ENCODE results near the gene EPHX1. TPM values are rescaled to one million over a fixed set of nuclear protein-coding genes. Genes with fewer than 3 reads are reported as not detected.

The EPHX1 gene
- total and polyA plus RNA-seq, 4 donors = 93.8 to 1,448 (median 204) TPM

DNA sequence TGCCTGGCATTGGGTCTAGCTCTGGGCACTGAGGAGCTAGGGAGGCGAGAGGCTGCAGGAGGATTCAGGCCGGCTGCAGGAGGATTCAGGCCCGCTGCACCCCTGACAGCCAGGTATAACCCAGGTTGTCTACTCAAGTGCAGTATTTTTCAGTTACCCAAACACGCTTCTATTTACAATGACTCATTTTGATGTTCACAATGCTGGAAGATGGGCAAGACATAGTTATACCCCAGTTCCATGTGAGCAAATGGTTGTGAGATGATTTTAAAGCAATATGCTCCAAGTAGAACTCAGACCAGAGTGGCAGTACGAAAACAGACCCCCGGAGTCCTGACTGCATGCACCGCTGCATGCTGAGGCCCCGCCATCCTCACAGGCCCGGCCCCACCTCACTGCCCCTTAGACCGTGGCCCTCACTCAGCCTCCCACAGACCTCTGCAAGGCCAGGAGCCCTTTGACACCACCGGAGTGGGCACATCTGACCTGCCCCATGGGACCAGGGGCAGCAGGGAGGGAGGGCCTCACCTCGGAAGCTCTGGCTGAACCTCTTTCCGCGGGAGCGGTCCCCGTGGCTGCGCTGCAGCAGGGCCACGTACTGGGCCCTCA lies 78.5 kb downstream of the EPHX1 start (continued):
- TF ChIP-seq, protein P1, sequence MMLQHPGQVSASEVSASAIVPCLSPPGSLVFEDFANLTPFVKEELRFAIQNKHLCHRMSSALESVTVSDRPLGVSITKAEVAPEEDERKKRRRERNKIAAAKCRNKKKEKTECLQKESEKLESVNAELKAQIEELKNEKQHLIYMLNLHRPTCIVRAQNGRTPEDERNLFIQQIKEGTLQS (IDR thresholded peaks at IDR 0.05) = no peak

DNA sequence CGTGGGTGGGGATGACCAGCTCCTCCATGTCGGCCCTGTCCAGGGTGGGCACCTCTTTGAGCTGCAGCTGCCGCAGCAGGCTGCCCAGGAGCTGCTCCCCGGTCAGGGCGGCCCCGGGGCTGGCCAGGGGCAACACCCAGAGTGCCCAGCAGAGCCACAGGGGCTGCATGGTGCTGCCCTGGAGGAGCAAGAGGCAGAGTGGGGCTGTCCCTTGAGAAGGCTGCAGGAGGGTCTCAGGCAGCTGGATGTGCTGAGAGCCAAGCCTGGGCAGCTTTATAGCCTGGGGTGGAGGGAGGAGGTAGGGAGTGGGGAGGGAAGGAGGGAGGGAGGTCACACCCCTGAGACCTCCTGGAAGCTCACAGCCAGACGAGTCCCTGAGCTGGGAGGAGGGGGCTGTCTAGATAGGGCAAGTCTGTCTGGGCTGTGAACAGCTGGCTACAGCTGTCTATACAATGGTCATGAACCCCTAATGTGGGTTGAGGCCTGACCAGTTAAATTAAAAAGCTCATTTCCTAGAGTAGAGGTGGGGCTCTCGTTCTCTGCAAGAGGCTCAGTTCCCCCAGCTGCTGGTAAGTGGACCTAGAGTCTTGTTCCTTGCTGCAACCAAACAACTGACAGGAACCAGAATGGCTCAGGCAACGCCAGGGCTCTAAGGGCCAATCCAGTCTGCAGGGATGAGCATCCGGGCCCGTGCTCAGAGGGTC lies 79.1 kb downstream of the EPHX1 start, which contains the start of gene LEFTY1:
Gene LEFTY1, minus strand, starts transcription at position 249 of the 704 bp plus-strand sequence. Its CDS starts 80 bp downstream, at position 169.
- Histone ChIP-seq H3K4me3 (ENCODE audit: low read depth in 1 of 3, low read length in 3 of 3) (no peak within 1 kb of the TSS), H3K9me3 (ENCODE audit: control insufficient read depth in 4 of 4, low read length in 3 of 4) (no peaks in the 10 kb centered on the region), H3K36me3 (ENCODE audit: control insufficient read depth in 4 of 4, insufficient read depth in 3 of 4, low read depth in 1 of 4, low read length in 3 of 4) (no peaks in the 10 kb centered on the region), H3K9ac (ENCODE audit: low read depth in 1 of 2, low read length in 2 of 2) (no peak within 1 kb of the TSS), H3K4me1 (ENCODE audit: control insufficient read depth in 4 of 4, insufficient read depth in 4 of 4, low read length in 3 of 4) (peaks cover 24 to 47% (median 36%) of the 10 kb centered on the region in 4 donors), H3K27ac (ENCODE audit: low read depth in 1 of 2, low read length in 2 of 2) (peak within 1 kb of the TSS; percentile 55 to 64), H3K27me3 (ENCODE audit: control insufficient read depth in 4 of 4, insufficient read depth in 4 of 4, low read length in 3 of 4) (no peaks in the 10 kb centered on the region)
- 80% methylated on average over 11 of the region's 11 CpGs for WGBS
- TF ChIP-seq, protein P2, sequence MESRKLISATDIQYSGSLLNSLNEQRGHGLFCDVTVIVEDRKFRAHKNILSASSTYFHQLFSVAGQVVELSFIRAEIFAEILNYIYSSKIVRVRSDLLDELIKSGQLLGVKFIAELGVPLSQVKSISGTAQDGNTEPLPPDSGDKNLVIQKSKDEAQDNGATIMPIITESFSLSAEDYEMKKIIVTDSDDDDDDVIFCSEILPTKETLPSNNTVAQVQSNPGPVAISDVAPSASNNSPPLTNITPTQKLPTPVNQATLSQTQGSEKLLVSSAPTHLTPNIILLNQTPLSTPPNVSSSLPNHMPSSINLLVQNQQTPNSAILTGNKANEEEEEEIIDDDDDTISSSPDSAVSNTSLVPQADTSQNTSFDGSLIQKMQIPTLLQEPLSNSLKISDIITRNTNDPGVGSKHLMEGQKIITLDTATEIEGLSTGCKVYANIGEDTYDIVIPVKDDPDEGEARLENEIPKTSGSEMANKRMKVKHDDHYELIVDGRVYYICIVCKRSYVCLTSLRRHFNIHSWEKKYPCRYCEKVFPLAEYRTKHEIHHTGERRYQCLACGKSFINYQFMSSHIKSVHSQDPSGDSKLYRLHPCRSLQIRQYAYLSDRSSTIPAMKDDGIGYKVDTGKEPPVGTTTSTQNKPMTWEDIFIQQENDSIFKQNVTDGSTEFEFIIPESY (IDR thresholded peaks at IDR 0.05) = no peak
- no peak for DNase-seq (ENCODE audit: low spot score)

DNA sequence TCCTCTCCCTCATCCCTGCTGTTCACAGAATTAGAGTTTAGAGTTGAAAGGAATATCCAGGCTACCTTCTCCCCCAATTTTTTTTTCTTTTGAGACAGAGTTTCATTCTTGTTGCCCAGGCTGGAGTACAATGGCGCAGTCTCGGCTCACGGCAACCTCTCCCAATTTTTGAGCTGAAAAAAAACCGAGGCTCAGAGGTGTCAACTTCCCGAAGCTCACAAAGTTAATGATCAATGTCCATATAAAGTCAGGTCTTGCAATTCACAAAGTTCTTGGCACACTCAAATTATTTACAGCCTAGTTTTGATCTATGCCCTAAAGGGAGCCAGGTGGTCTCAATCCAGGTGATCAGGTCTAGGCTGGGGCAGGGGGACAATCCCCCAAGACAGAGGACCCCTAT lies 79.8 kb downstream of the EPHX1 start:
- H3K9ac ChIP-seq (ENCODE audit: low read depth in 1 of 2, low read length in 2 of 2) = no peak overlapping the region
- TF ChIP-seq RAD21 (IDR thresholded peaks at IDR 0.05) (no peak), SP1 (IDR thresholded peaks at IDR 0.05) (peak; percentile 28), JUND (IDR thresholded peaks at IDR 0.05) (peak in 1 of 2 donors; percentile 27), TAF1 (conservative IDR thresholded peaks at IDR 0.05) (no peak), HNF4G (IDR thresholded peaks at IDR 0.05) (no peak), FOXA2 (IDR thresholded peaks at IDR 0.05) (no peak), HNF4A (conservative IDR thresholded peaks at IDR 0.05) (peak in 1 of 2 donors; percentile 58), YY1 (IDR thresholded peaks at IDR 0.05) (peak; percentile 60), RXRA (IDR thresholded peaks at IDR 0.05) (peak in 1 of 2 donors; percentile 45), NR2F2 (IDR thresholded peaks at IDR 0.05) (no peak)
- TF ChIP-seq, protein P2 (IDR thresholded peaks at IDR 0.05) = no peak
- TF ChIP-seq, protein P3, sequence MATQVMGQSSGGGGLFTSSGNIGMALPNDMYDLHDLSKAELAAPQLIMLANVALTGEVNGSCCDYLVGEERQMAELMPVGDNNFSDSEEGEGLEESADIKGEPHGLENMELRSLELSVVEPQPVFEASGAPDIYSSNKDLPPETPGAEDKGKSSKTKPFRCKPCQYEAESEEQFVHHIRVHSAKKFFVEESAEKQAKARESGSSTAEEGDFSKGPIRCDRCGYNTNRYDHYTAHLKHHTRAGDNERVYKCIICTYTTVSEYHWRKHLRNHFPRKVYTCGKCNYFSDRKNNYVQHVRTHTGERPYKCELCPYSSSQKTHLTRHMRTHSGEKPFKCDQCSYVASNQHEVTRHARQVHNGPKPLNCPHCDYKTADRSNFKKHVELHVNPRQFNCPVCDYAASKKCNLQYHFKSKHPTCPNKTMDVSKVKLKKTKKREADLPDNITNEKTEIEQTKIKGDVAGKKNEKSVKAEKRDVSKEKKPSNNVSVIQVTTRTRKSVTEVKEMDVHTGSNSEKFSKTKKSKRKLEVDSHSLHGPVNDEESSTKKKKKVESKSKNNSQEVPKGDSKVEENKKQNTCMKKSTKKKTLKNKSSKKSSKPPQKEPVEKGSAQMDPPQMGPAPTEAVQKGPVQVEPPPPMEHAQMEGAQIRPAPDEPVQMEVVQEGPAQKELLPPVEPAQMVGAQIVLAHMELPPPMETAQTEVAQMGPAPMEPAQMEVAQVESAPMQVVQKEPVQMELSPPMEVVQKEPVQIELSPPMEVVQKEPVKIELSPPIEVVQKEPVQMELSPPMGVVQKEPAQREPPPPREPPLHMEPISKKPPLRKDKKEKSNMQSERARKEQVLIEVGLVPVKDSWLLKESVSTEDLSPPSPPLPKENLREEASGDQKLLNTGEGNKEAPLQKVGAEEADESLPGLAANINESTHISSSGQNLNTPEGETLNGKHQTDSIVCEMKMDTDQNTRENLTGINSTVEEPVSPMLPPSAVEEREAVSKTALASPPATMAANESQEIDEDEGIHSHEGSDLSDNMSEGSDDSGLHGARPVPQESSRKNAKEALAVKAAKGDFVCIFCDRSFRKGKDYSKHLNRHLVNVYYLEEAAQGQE (IDR thresholded peaks at IDR 0.05) = peak; percentile 62
- TF ChIP-seq, protein P4, sequence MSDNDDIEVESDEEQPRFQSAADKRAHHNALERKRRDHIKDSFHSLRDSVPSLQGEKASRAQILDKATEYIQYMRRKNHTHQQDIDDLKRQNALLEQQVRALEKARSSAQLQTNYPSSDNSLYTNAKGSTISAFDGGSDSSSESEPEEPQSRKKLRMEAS (IDR thresholded peaks at IDR 0.05) = peak; percentile 18

More for the DNA sequence above, 79.8 kb downstream of the EPHX1 start:
- H3K9me3 ChIP-seq (ENCODE audit: control insufficient read depth in 4 of 4, low read length in 3 of 4) = no peaks in the 10 kb centered on the region
- DNase-seq (ENCODE audit: low spot score) = no peak
- 35% methylated on average over 5 of the region's 5 CpGs for WGBS
- peaks cover 24 to 47% (median 36%) of the 10 kb centered on the region in 4 donors for H3K4me1 ChIP-seq (ENCODE audit: control insufficient read depth in 4 of 4, insufficient read depth in 4 of 4, low read length in 3 of 4)
- H3K4me3 ChIP-seq (ENCODE audit: low read depth in 1 of 3, low read length in 3 of 3) = no peak overlapping the region
- no peaks in the 10 kb centered on the region for H3K27me3 ChIP-seq (ENCODE audit: control insufficient read depth in 4 of 4, insufficient read depth in 4 of 4, low read length in 3 of 4)
- H3K27ac ChIP-seq (ENCODE audit: low read depth in 1 of 2, low read length in 2 of 2) = peak overlapping the region; percentile 55 to 64
- no peaks in the 10 kb centered on the region for H3K36me3 ChIP-seq (ENCODE audit: control insufficient read depth in 4 of 4, insufficient read depth in 3 of 4, low read depth in 1 of 4, low read length in 3 of 4)

Measured in liver (tissue), 9 donors.